HG02852 (cell line): ENCODE results near the gene KRTAP4-6.
"Not testable (repeated sequence)": the region's sequence is repeated elsewhere in the genome, so short reads cannot be mapped to it uniquely, and the experiment has no call there.

Experiments
- ATAC-seq: cut with Tn5 transposase; IDR thresholded peaks from one replicate; pipeline ENCODE4 v1.9.1; 2021; ENCODE audit warnings: mild to moderate bottlenecking, moderate library complexity; ENCODE audit not compliant: unreplicated experiment

Gene KRTAP4-6

GRCh38 chr17:41108728-41109386 is 31.5 kb downstream of the KRTAP4-6 start:
- not testable (repeated sequence) for ATAC-seq

DNA sequence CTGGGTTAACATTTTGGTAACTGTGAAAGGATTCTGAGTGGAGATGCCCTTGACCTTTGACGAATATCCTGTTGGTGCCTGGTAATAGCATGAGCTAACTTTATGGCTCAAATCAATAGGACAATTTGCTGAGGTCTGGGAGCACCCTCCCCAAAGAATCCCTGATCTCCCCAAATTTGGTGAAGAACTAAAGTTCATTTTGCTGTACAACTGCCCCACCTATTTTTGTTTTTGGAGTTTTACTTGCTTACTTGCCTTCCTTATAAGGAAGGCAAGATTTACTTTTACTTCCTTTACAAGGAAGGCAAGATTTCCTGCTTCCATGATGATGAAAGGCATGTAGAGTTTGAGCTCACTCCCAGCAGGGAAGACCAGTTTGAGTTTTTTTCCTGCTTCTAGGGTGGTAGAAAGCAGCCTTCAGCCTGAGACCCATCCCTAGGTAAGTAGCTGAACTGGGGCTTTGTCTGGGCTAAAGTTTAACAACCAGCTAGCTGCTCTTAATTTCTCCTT is 32.3 kb downstream of the KRTAP4-6 start:
- ATAC-seq: no peak

DNA sequence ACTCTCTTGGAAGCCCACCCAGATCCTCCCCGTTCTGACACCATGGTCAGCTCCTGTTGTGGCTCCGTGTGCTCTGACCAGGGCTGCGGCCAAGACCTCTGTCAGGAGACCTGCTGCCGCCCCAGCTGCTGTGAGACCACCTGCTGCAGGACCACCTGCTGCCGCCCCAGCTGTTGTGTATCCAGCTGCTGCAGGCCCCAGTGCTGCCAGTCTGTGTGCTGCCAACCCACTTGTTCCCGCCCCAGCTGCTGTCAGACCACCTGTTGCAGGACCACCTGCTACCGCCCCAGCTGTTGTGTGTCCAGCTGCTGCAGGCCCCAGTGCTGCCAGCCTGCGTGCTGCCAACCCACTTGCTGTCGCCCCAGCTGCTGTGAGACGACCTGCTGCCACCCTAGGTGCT is 35.0 kb downstream of the KRTAP4-6 start, which contains the start of gene KRTAP4-9:
Gene KRTAP4-9, plus strand, starts transcription at position 43 of the 400 bp plus-strand sequence. Its CDS starts 0 bp downstream, at position 43.
- ATAC-seq: not testable (repeated sequence)

- ATAC-seq: not testable (repeated sequence)
These were observed 35.8 kb downstream of the KRTAP4-6 start for GRCh38 chr17:41104386-41105038.

DNA sequence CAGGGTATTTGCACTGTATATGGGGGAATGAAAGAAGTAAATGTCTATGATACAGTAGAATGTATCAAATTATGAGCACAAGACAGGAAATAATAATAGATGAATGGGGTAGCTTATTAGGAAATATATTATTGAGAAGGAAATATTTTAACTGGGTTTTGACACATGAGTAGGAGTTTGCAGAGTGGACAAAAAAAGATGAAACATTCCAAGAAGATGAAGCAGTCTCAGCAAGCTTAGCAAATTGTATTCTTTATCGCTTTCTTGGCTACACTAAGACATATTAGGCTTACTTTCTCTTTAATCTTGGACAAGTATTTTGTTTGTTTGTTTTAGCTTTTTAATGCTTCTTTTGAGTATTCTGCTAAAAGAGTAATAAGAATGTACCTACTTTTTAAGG is 36.4 kb downstream of the KRTAP4-6 start:
- no peak for ATAC-seq

GRCh38 chr17:41101586-41102259 is 38.6 kb downstream of the KRTAP4-6 start, which contains the start of gene KRTAP4-16:
TSS of gene KRTAP4-16 (minus strand) at chr17:41102209. CDS start at chr17:41102209, 0 bp downstream.
- no peak for ATAC-seq

- ATAC-seq: not testable (repeated sequence)
These were observed 40.5 kb downstream of the KRTAP4-6 start for GRCh38 chr17:41099682-41100480.

GRCh38 chr17:41098481-41098880 is 41.9 kb downstream of the KRTAP4-6 start:
- ATAC-seq: no peak

DNA sequence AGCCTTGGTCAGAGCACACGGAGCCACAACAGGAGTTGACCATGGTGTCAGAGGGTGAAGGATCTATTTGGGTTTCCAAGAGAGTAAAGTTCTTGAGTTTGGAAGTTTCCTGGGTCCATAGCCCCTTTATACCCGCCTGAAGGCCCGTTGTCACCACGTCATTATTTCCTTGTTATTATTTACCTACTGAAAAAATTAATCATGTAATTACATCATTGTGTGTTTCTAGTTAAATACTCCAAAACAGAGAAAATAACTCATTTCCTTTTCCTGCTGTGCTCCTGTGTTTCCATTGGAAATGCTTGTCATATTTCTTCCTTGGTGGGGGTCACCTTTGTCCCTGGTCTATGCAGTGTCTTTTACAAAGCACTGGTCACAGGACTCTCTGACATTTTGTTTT is 42.3 kb downstream of the KRTAP4-6 start, which contains the start of gene KRTAP4-8:
Gene KRTAP4-8, minus strand, starts transcription at position 101 of the 400 bp plus-strand sequence. Its CDS starts 58 bp downstream, at position 43.
- ATAC-seq: no peak

- no peak for ATAC-seq
These were observed 44.3 kb downstream of the KRTAP4-6 start for GRCh38 chr17:41096055-41096454.
